ENCODE data around the gene CDK5RAP3. TPM values are rescaled to one million over a fixed set of nuclear protein-coding genes. Genes with fewer than 3 reads are reported as not detected.

CDK5RAP3 gene
- total and polyA plus RNA-seq, 2 of the 13 experiments (the other 11 are each of a cell fraction or from before 2014, with no cell fraction given) = 128 to 154 TPM

DNA sequence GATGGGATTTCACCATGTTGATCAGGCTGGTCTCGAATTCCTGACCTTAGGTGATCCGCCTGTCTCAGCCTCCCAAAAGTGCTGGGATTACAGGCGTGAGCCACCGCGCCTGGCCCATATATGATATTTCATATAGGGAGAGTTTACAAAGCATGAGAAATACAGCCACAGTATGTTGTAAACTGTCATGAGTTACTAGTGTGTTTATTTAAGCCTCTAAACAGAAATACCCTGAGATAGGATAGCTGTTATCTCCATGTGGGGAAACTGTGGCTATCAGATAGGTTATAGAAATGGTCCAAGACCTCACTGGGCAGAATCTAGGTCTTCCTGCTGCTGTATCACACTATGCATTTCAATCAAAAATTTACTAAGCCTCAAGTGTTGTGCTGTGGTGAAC lies 2.1 kb upstream of the CDK5RAP3 start:
- in situ Hi-C loops (cut with HindIII; ENCODE audit: extremely low pct_ligation_motif_present, low pct_unique_long_range_greater_than_20kb) (no loop called here), intact Hi-C loops (cut with micrococcal nuclease; ENCODE audit: unreplicated experiment) (no loop called here)
- no peak overlapping the region for H3K9ac ChIP-seq (ENCODE audit: insufficient read depth, low read depth, low read length)
- H3K4me3 ChIP-seq (replicated peaks in 1 of 3; ENCODE audit: insufficient read depth in 1 of 3, low read depth in 2 of 3, low read length in 3 of 3) = no peak overlapping the region
- H2AFZ ChIP-seq (ENCODE audit: low read length) = no peak overlapping the region
- POLR2A ChIA-PET = interaction anchor here (9.9 kb wide), 1 partner anchor 14 kb away, joined by 267 read pairs; the partner anchor contains the start of gene PRR15L
- H3K4me1 ChIP-seq (ENCODE audit: insufficient read depth, low read length) = peaks cover 64% of the 10 kb centered on the region
- peaks cover 17% of the 10 kb centered on the region for H3K79me2 ChIP-seq (ENCODE audit: insufficient read depth, low read length)
- ATAC-seq = no peak
- no peaks in the 10 kb centered on the region for H4K20me1 ChIP-seq (ENCODE audit: insufficient read depth, low read length)
- CTCF ChIA-PET (ENCODE audit: low intra/inter-chr PET ratio, low total read pairs) = interaction anchor here (2.9 kb wide), 1 partner anchor 20 kb away, joined by 13 read pairs; no protein-coding TSS in a partner anchor
- H3K27ac ChIP-seq (ENCODE audit: extremely low read length, insufficient read depth, low read length) = no peak overlapping the region
- no peaks in the 10 kb centered on the region for H3K9me3 ChIP-seq (ENCODE audit: low read length)
- DNase-seq (ENCODE audit: low spot score) = no peak
- TF ChIP-seq ZBTB20 (CRISPR knock-in tag; IDR thresholded peaks at IDR 0.05; ENCODE audit: borderline replicate concordance, low read depth) (no peak), DNMT1 (CRISPR knock-in tag; IDR thresholded peaks at IDR 0.05) (no peak), GATA4 (IDR thresholded peaks at IDR 0.05; ENCODE audit: borderline replicate concordance, low read depth) (no peak), ZIK1 (CRISPR knock-in tag; IDR thresholded peaks at IDR 0.05; ENCODE audit: borderline replicate concordance, low read depth) (no peak)
- 99% methylated on average over 5 of the region's 5 CpGs for WGBS (ENCODE audit: low lambda C conversion rate)
- H3K36me3 ChIP-seq (replicated peaks in 1 of 2; ENCODE audit: control insufficient read depth in 1 of 2, insufficient read depth in 2 of 2, low read length in 2 of 2) = peaks cover 5 to 7% of the 10 kb centered on the region in 2 experiments
- H3K27me3 ChIP-seq (ENCODE audit: control insufficient read depth in 1 of 2, insufficient read depth in 2 of 2, low read length in 2 of 2) = no peaks in the 10 kb centered on the region; a peak in 1 of 5 replicates
- BruUV-seq (replicated peaks) = no TSS peak
- no peak for FAIRE-seq
- no peak overlapping the region for H3K4me2 ChIP-seq (ENCODE audit: low read depth, low read length)

GRCh38 chr17:47969930-47970724 lies 786 bp upstream of the CDK5RAP3 start:
- no peak for DNase-seq (ENCODE audit: low spot score)
- TF ChIP-seq ZNF678 (CRISPR knock-in tag; IDR thresholded peaks at IDR 0.05) (0 out of 2 replicates have a peak, but pooled peaks have one; percentile 45), ZNF33B (CRISPR knock-in tag; IDR thresholded peaks at IDR 0.05) (no peak), FOXK1 (CRISPR knock-in tag; IDR thresholded peaks at IDR 0.05; ENCODE audit: borderline replicate concordance, low read depth) (no peak), MXD3 (CRISPR knock-in tag; IDR thresholded peaks at IDR 0.05) (no peak), ZNF761 (CRISPR knock-in tag; conservative IDR thresholded peaks at IDR 0.05) (no peak), RARA (CRISPR knock-in tag; IDR thresholded peaks at IDR 0.05) (no peak), KAT7 (CRISPR knock-in tag; IDR thresholded peaks at IDR 0.05; ENCODE audit: borderline replicate concordance) (no peak; the same call in 1 of the 2 replicates), ATF7-NPFF (CRISPR knock-in tag; IDR thresholded peaks at IDR 0.05; ENCODE audit: low read depth) (no peak)

More at GRCh38 chr17:47969930-47970724, 786 bp upstream of the CDK5RAP3 start:
- intact Hi-C loops (cut with micrococcal nuclease; ENCODE audit: unreplicated experiment) (loop anchor here (1.0 to 2.0 kb wide), 4 partner anchors 13 to 129 kb away; partner anchors contain the start of genes PRR15L and SCRN2), in situ Hi-C loops (cut with HindIII; ENCODE audit: extremely low pct_ligation_motif_present, low pct_unique_long_range_greater_than_20kb) (no loop called here)
- BruUV-seq (replicated peaks) = no TSS peak
- Histone ChIP-seq H3K27me3 (ENCODE audit: control insufficient read depth in 1 of 2, insufficient read depth in 2 of 2, low read length in 2 of 2) (no peaks in the 10 kb centered on the region; a peak in 1 of 5 replicates), H3K4me2 (ENCODE audit: low read depth, low read length) (peak overlapping the region; percentile 94), H3K36me3 (replicated peaks in 1 of 2; ENCODE audit: control insufficient read depth in 1 of 2, insufficient read depth in 2 of 2, low read length in 2 of 2) (peaks cover 9 to 19% of the 10 kb centered on the region in 2 experiments), H3K27ac (ENCODE audit: extremely low read length, insufficient read depth, low read length) (peak overlapping the region; percentile 1), H4K20me1 (ENCODE audit: insufficient read depth, low read length) (no peaks in the 10 kb centered on the region), H3K4me3 (replicated peaks in 1 of 3; ENCODE audit: insufficient read depth in 1 of 3, low read depth in 2 of 3, low read length in 3 of 3) (peak overlapping the region; percentile 50 to 92 (median 64)), H3K4me1 (ENCODE audit: insufficient read depth, low read length) (peaks cover 59% of the 10 kb centered on the region), H3K9me3 (ENCODE audit: low read length) (no peaks in the 10 kb centered on the region), H2AFZ (ENCODE audit: low read length) (peak overlapping the region; percentile 82), H3K79me2 (ENCODE audit: insufficient read depth, low read length) (peaks cover 17% of the 10 kb centered on the region), H3K9ac (ENCODE audit: insufficient read depth, low read depth, low read length) (peak overlapping the region; percentile 60)
- POLR2A ChIA-PET = interaction anchor here (0.6 to 9.9 kb wide), 31 partner anchors 14 to 321 kb away, joined by 3 to 267 read pairs (median 4); partner anchors contain the start of genes LRRC46, MRPL10, NFE2L1 and PNPO
- CTCF ChIA-PET (ENCODE audit: low intra/inter-chr PET ratio, low total read pairs) = interaction anchor here (0.9 to 2.1 kb wide), 6 partner anchors 21 to 129 kb away, joined by 5 to 54 read pairs (median 10); partner anchors contain the start of genes PNPO, SCRN2 and SP2
- ATAC-seq (peak; percentile 18), FAIRE-seq (no peak)
- WGBS (ENCODE audit: low lambda C conversion rate) = 11% methylated on average over 15 of the region's 15 CpGs
